Adrenal gland (tissue), 5 donors: ENCODE measurements around the gene RANBP3L.

Source experiments
- CTCF ChIP-seq, 6 experiments: fragments of 450-650 bp in 4 of 6; fragments of 200-600 bp in 2 of 6; sonication (generic) in 1 of 6; IDR thresholded peaks; 1 replicate in 5 of 6; 2 replicates in 1 of 6; pipeline versions ENCODE4 v1.5.1 to v1.8.0; 2016 to 2021; ENCODE audit warnings: antibody characterized with exemption in 6 of 6, mild to moderate bottlenecking in 2 of 6, moderate library complexity in 1 of 6
- POLR2A ChIP-seq, 2 donors: fragments of 450-650 bp; IDR thresholded peaks; one replicate each; pipeline ENCODE4 v1.6.1; 2017; ENCODE audit warnings: antibody characterized with exemption in 2 of 2, mild to moderate bottlenecking in 2 of 2, moderate library complexity in 1 of 2
- donor health status: DM: no; HTN: no; CAD: no.

DNA sequence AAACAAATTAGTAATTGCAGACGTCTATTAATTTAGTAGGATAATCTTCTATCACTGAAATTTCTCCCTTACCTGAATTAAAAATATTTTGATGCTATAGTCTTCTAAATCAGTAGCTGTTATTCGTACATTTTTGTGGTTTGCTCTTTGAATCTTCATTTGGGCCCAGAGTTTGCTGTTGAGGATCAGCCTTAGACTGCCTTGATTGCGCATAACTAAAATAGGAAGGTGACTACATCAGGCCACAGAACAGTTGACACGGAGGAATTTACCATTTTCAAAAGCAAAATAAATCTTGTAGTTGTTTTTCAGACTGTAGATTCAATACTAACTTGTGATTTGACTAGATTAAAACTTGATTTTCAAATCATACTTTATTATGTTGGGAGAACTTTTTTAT is 48.1 kb downstream of the RANBP3L start:
- no peak for TF ChIP-seq POLR2A (IDR thresholded peaks at IDR 0.05)
- TF ChIP-seq CTCF (IDR thresholded peaks at IDR 0.05): no peak
